GM12801 (cell line): Measurements from ENCODE around the gene CD244.

Source experiments
- CTCF ChIP-seq: IDR thresholded peaks from one replicate; pipeline ENCODE4 v1.5.1; 2011; ENCODE audit warnings: control low read depth; ENCODE audit not compliant: insufficient read length; ENCODE audit errors: extremely low read depth

CD244 gene

GRCh38 chr1:160866695-160867260 is 4.1 kb upstream of the CD244 start:
- TF ChIP-seq CTCF, result no peak

- TF ChIP-seq CTCF, result no peak
These were observed 3.5 kb upstream of the CD244 start for GRCh38 chr1:160866001-160866694.

- TF ChIP-seq CTCF, result no peak
These were observed 2.6 kb upstream of the CD244 start for GRCh38 chr1:160865337-160865736.

GRCh38 chr1:160864173-160864572 is 1.5 kb upstream of the CD244 start:
- no peak for TF ChIP-seq CTCF

GRCh38 chr1:160863774-160864131 is 1.1 kb upstream of the CD244 start:
- no peak for TF ChIP-seq CTCF

- TF ChIP-seq CTCF, result no peak
These were observed 530 bp upstream of the CD244 start for GRCh38 chr1:160863061-160863773.

GRCh38 chr1:160860840-160861505 is 1.7 kb downstream of the CD244 start:
- no peak for TF ChIP-seq CTCF
